Gastrocnemius medialis (tissue), 4 donors: ENCODE data around the gene TSPAN11. TPM values are rescaled to one million over a fixed set of nuclear protein-coding genes. Genes with fewer than 3 reads are reported as not detected.

ENCODE experiments used
- ATAC-seq, 2 donors: fragments of 150-250 bp; one replicate each; pipeline ENCODE4 v1.9.1; 2016
- DNase-seq, 2 donors: peaks; one replicate each; pipeline ENCODE4 v3.0.0-alpha.2; 2019
- H3K27ac ChIP-seq, 4 donors: fragments of 200-600 bp; sonication (generic); 1 replicate in 1 of 4; 2 replicates in 3 of 4; pipeline ENCODE4 v1.5.1; 2016 to 2018; ENCODE audit warnings: mild to moderate bottlenecking in 2 of 4, moderate library complexity in 1 of 4
- H3K27me3 ChIP-seq, 3 donors: fragments of 200-600 bp; sonication (generic) in 2 of 3; 1 replicate in 1 of 3; 2 replicates in 2 of 3; pipeline versions ENCODE4 v1.5.1 to v1.6.0; 2016 to 2019; ENCODE audit warnings: mild to moderate bottlenecking in 1 of 3, moderate library complexity in 1 of 3
- H3K36me3 ChIP-seq, 2 donors: fragments of 200-600 bp; sonication (generic) in 1 of 2; one replicate each; pipeline ENCODE4 v1.5.1; 2017 to 2018
- H3K4me1 ChIP-seq, 2 donors: fragments of 200-600 bp; sonication (generic) in 1 of 2; one replicate each; pipeline ENCODE4 v1.5.1; 2016 to 2017; ENCODE audit warnings: mild to moderate bottlenecking in 2 of 2
- H3K4me3 ChIP-seq, 4 donors: fragments of 200-600 bp; sonication (generic) in 3 of 4; 1 replicate in 1 of 4; 2 replicates in 3 of 4; pipeline ENCODE4 v1.5.1; 2016 to 2019; ENCODE audit warnings: mild to moderate bottlenecking in 2 of 4
- H3K9me3 ChIP-seq, 3 donors: fragments of 200-600 bp; sonication (generic) in 2 of 3; 1 replicate in 1 of 3; 2 replicates in 2 of 3; pipeline ENCODE4 v1.5.1; 2016 to 2019
- CTCF ChIP-seq, 5 experiments: fragments of 450-650 bp in 3 of 5; fragments of 200-600 bp in 2 of 5; sonication (generic) in 2 of 5; IDR thresholded peaks in 4 of 5; conservative IDR thresholded peaks in 1 of 5; 1 replicate in 4 of 5; 2 replicates in 1 of 5; pipeline ENCODE4 v1.5.1; 2016 to 2019; ENCODE audit warnings: antibody characterized with exemption in 5 of 5, mild to moderate bottlenecking in 3 of 5, moderate library complexity in 3 of 5
- POLR2A ChIP-seq, 2 donors: fragments of 450-650 bp; IDR thresholded peaks; one replicate each; pipeline ENCODE4 v1.6.1; 2017; ENCODE audit warnings: antibody characterized with exemption in 2 of 2, mild to moderate bottlenecking in 2 of 2, moderate library complexity in 2 of 2
- in situ Hi-C, 4 donors: fragments of 200-750 bp; cut with MboI; loops; one replicate each; pipeline versions ENCODE4 v1.15.0 to v1.8.0; 2017; ENCODE audit warnings: low sequenced_read_pairs in 4 of 4
- intact Hi-C: fragments of 100-400 bp; cut with DNase I; formaldehyde crosslinking; loops from one replicate; pipeline ENCODE4 v1.15.1; 2023; ENCODE audit warnings: low total_unique reads
- total RNA-seq, 4 donors: library from RNA; depleted of rRNA; stranded (reverse); fragments of >200 nt; gene quantifications; one replicate each; pipeline versions ENCODE4 v1.1.0 to v1.2.3, GENCODE V29; 2016

The TSPAN11 gene
- total RNA-seq, 4 donors from 2014 or later: 0.05 to 0.16 (median 0.07) TPM; not detected in 1

- ATAC-seq: peak in 1 of 2 donors; percentile 39
- no peaks in the 10 kb centered on the region for H3K27me3 ChIP-seq
- no peak for DNase-seq
- no peaks in the 10 kb centered on the region for H3K36me3 ChIP-seq
- no peak overlapping the region for H3K27ac ChIP-seq
- peaks cover 1 to 10% of the 10 kb centered on the region in 2 donors for H3K4me1 ChIP-seq
- intact Hi-C loops (no loop called here), in situ Hi-C loops (no loop called here)
- H3K4me3 ChIP-seq: no peak overlapping the region
- H3K9me3 ChIP-seq: no peaks in the 10 kb centered on the region
- TF ChIP-seq POLR2A (IDR thresholded peaks at IDR 0.05) (no peak), CTCF (IDR thresholded peaks at IDR 0.05 in 4 of 5, conservative IDR thresholded peaks at IDR 0.05 in 1 of 5) (no peak)
Measured at GRCh38 chr12:30965613-30965985, 39.1 kb downstream of the TSPAN11 start.

- Histone ChIP-seq H3K27me3 (no peaks in the 10 kb centered on the region), H3K27ac (no peak overlapping the region), H3K4me3 (no peak overlapping the region), H3K36me3 (no peaks in the 10 kb centered on the region), H3K9me3 (no peaks in the 10 kb centered on the region), H3K4me1 (peaks cover 9 to 16% of the 10 kb centered on the region in 2 donors)
- intact Hi-C loops (no loop called here), in situ Hi-C loops (no loop called here)
- TF ChIP-seq CTCF (IDR thresholded peaks at IDR 0.05 in 4 of 5, conservative IDR thresholded peaks at IDR 0.05 in 1 of 5): no peak
- no peak for TF ChIP-seq POLR2A (IDR thresholded peaks at IDR 0.05)
- no peak for DNase-seq
- no peak for ATAC-seq
Measured at GRCh38 chr12:30967026-30967425, 40.5 kb downstream of the TSPAN11 start.

- H3K27ac ChIP-seq: no peak overlapping the region
- ATAC-seq (no peak), DNase-seq (no peak)
- peaks cover 9 to 16% of the 10 kb centered on the region in 2 donors for H3K4me1 ChIP-seq
- TF ChIP-seq CTCF (IDR thresholded peaks at IDR 0.05 in 4 of 5, conservative IDR thresholded peaks at IDR 0.05 in 1 of 5): no peak
- TF ChIP-seq POLR2A (IDR thresholded peaks at IDR 0.05): no peak
- no peaks in the 10 kb centered on the region for H3K36me3 ChIP-seq
- intact Hi-C loops: no loop called here
- no peaks in the 10 kb centered on the region for H3K27me3 ChIP-seq
- no peaks in the 10 kb centered on the region for H3K9me3 ChIP-seq
- in situ Hi-C loops: no loop called here
- H3K4me3 ChIP-seq: no peak overlapping the region
Measured at GRCh38 chr12:30968211-30968610, 41.7 kb downstream of the TSPAN11 start.

- Histone ChIP-seq H3K27me3 (no peaks in the 10 kb centered on the region), H3K36me3 (no peaks in the 10 kb centered on the region), H3K4me1 (peaks cover 9 to 16% of the 10 kb centered on the region in 2 donors), H3K9me3 (no peaks in the 10 kb centered on the region), H3K27ac (no peak overlapping the region), H3K4me3 (no peak overlapping the region)
- in situ Hi-C loops (no loop called here), intact Hi-C loops (no loop called here)
- ATAC-seq: no peak
- TF ChIP-seq CTCF (IDR thresholded peaks at IDR 0.05 in 4 of 5, conservative IDR thresholded peaks at IDR 0.05 in 1 of 5): no peak
- no peak for TF ChIP-seq POLR2A (IDR thresholded peaks at IDR 0.05)
- no peak for DNase-seq
Measured at GRCh38 chr12:30969006-30969405, 42.5 kb downstream of the TSPAN11 start.
